ENCODE results near the gene CPA4.

Gene CPA4

DNA sequence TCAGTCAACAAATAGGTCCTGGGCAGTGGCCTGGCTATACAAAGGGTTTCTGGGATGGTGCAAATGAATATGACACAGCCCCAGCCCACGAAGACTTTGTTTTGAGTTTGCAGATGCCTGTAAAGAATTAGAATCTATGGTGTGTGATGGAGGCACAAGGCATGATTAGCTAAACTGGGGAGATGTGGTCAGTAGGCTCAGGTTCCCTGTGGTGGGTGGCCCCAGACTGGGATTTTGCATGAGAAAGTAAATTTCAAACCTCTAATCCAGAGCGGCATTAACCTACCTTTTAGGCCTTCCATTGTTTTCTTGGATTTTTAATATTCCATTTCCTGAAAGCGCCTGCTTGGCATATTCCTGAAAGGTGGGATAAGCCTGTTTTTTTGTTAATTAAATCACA, 45.3 kb downstream of the CPA4 start:
- no peak for TF ChIP-seq POLR2A (IDR thresholded peaks at IDR 0.05; ENCODE audit: extremely low read depth, insufficient read length)
- TF ChIP-seq CTCF (IDR thresholded peaks at IDR 0.05; ENCODE audit: low read depth, low read length), result no peak
- TF ChIP-seq MYC (IDR thresholded peaks at IDR 0.05; ENCODE audit: low read depth, low read length), result no peak
- TF ChIP-seq MAX (IDR thresholded peaks at IDR 0.05; ENCODE audit: low read depth, low read length), result no peak
- no peak overlapping the region for H3K4me3 ChIP-seq (ENCODE audit: low read depth, low read length)
- DNase-seq (ENCODE audit: low read depth), result no peak

GRCh38 chr7:130341882-130342281, 48.9 kb downstream of the CPA4 start:
- no peak for DNase-seq (ENCODE audit: low read depth)
- TF ChIP-seq MAX (IDR thresholded peaks at IDR 0.05; ENCODE audit: low read depth, low read length) (no peak), POLR2A (IDR thresholded peaks at IDR 0.05; ENCODE audit: extremely low read depth, insufficient read length) (no peak), CTCF (IDR thresholded peaks at IDR 0.05; ENCODE audit: low read depth, low read length) (no peak), MYC (IDR thresholded peaks at IDR 0.05; ENCODE audit: low read depth, low read length) (no peak)
- no peak overlapping the region for H3K4me3 ChIP-seq (ENCODE audit: low read depth, low read length)

DNA sequence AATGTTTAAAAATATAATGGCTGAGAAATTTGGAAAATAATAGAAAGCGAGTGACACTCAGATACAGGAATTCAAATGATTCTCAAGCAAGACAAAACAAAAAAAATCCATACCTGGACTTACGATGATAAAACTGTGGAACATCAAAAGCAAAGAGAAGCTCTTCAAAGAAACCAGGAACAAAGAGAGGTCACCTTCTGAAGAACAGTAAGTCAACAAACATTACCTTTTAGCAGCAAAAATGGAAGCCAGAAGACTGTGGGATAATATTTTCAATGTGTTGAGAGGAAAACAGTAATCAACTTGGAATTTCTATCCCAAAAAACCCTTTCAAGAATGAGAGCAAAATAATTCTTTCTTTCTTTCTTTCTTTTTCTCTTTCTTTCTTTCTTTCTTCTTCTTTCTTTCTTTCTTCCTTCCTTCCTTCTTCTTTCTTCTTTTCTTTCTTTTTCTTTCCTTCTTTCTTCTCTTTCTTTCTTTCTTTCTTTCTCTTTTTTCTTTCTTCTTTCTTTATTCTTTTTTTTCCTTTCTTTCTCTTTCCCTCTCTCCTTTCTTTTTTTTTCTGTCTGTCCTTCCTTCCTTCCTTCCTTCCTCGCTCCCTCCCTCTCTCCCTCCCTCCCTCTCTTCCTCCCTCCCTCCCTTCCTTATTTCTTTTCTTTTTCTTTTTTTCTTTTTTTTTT, 49.9 kb downstream of the CPA4 start:
- H3K4me3 ChIP-seq (ENCODE audit: low read depth, low read length), result no peak overlapping the region
- DNase-seq (ENCODE audit: low read depth), result no peak
- TF ChIP-seq POLR2A (IDR thresholded peaks at IDR 0.05; ENCODE audit: extremely low read depth, insufficient read length), result no peak
- no peak for TF ChIP-seq MYC (IDR thresholded peaks at IDR 0.05; ENCODE audit: low read depth, low read length)
- TF ChIP-seq CTCF (IDR thresholded peaks at IDR 0.05; ENCODE audit: low read depth, low read length), result no peak
- no peak for TF ChIP-seq MAX (IDR thresholded peaks at IDR 0.05; ENCODE audit: low read depth, low read length)

- TF ChIP-seq POLR2A (IDR thresholded peaks at IDR 0.05; ENCODE audit: extremely low read depth, insufficient read length), result no peak
- no peak within 1 kb of the TSS for H3K4me3 ChIP-seq (ENCODE audit: low read depth, low read length)
- no peak for DNase-seq (ENCODE audit: low read depth)
Observed at GRCh38 chr7:130344271-130344866, 51.4 kb downstream of the CPA4 start, which contains the start of gene CPA5. Gene CPA5 (plus strand): TSS chr7:130344816. CDS start chr7:130346486, 1,670 bp downstream.

GRCh38 chr7:130345136-130345535, 52.2 kb downstream of the CPA4 start:
- no peak for TF ChIP-seq CTCF (IDR thresholded peaks at IDR 0.05; ENCODE audit: low read depth, low read length)
- no peak for TF ChIP-seq MYC (IDR thresholded peaks at IDR 0.05; ENCODE audit: low read depth, low read length)
- TF ChIP-seq POLR2A (IDR thresholded peaks at IDR 0.05; ENCODE audit: extremely low read depth, insufficient read length), result no peak
- TF ChIP-seq MAX (IDR thresholded peaks at IDR 0.05; ENCODE audit: low read depth, low read length), result no peak
- no peak overlapping the region for H3K4me3 ChIP-seq (ENCODE audit: low read depth, low read length)
- DNase-seq (ENCODE audit: low read depth), result no peak

GRCh38 chr7:130345725-130346124, 52.8 kb downstream of the CPA4 start:
- DNase-seq (ENCODE audit: low read depth), result no peak
- TF ChIP-seq CTCF (IDR thresholded peaks at IDR 0.05; ENCODE audit: low read depth, low read length) (no peak), MYC (IDR thresholded peaks at IDR 0.05; ENCODE audit: low read depth, low read length) (no peak), MAX (IDR thresholded peaks at IDR 0.05; ENCODE audit: low read depth, low read length) (no peak)
- no peak overlapping the region for H3K4me3 ChIP-seq (ENCODE audit: low read depth, low read length)
